ENCODE measurements around the gene PTPRC.

The PTPRC gene

GRCh38 chr1:198761859-198762616, 123.2 kb downstream of the PTPRC start:
- no peak for DNase-seq (ENCODE audit: low spot score)

- DNase-seq (ENCODE audit: low spot score): no peak
Observed at GRCh38 chr1:198763298-198763714, 124.5 kb downstream of the PTPRC start.

DNA sequence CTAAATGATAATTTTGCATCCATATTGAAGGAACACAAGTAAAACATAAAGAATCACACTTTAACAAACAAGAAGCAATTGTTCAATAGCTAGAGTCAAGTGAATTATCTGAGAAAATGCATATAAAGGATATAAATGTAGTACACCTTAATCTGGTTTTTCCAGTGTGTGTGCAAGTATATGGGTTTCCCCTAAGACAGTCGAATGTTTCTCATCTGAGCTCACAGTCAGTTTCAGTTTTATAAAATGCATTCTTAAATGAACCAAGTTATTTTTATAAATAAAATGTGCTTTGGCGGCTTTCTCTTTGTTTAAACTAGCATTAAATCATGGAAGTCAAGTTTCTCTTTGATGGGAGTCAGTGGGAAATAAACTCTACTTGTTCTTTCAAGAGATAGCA, 125.9 kb downstream of the PTPRC start:
- no peak for DNase-seq (ENCODE audit: low spot score)

GRCh38 chr1:198765416-198765815, 126.6 kb downstream of the PTPRC start:
- no peak for DNase-seq (ENCODE audit: low spot score)

DNA sequence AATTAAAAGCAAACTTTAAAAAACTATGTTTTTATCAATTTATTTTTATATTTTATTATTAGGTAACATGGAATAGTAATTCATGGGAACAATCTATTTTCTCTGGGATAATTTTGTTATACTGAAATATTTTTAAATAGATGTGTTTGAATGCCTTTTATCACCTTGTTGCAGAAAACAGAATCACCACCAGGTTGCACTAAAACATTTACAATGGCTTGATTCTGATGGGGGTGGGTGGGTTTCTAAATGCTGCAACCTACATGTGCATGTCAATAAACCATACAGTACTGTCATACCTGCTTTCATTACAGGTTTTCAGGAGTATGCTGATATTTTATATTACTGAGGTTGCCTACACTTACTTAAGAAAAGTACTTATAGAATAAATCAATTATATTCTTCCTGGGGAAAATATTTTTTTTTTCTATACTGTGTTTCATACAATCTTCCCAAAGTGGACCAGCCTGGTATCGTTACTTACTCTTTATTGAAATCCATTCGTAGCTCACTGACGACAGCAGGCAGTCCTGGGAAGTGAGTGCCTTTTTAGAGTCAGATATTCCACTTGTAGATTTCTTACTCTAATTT, 132.8 kb downstream of the PTPRC start:
- DNase-seq (ENCODE audit: low spot score): no peak

DNA sequence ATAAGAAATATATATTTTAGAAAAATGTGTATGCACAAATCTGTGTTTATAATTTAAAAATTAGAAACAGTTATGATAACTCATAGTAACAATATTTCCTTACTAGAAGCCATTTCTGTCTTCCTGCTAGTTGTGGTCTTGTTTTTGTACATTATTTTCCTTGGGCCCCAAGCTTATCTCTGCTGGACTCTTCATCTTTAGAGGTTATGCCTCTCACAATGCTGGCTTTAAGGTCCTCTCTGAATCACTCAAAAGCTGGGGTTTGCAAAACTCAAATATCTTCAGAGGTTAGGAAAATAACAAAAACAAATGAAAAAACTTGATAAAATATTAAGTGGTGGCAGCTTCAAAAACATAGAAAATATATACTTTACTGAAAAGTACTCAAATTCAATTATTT, 133.8 kb downstream of the PTPRC start:
- DNase-seq (ENCODE audit: low spot score): no peak

- no peak for DNase-seq (ENCODE audit: low spot score)
Observed at GRCh38 chr1:198773030-198773429, 134.2 kb downstream of the PTPRC start.

- no peak for DNase-seq (ENCODE audit: low spot score)
Observed at GRCh38 chr1:198773523-198773922, 134.7 kb downstream of the PTPRC start.

DNA sequence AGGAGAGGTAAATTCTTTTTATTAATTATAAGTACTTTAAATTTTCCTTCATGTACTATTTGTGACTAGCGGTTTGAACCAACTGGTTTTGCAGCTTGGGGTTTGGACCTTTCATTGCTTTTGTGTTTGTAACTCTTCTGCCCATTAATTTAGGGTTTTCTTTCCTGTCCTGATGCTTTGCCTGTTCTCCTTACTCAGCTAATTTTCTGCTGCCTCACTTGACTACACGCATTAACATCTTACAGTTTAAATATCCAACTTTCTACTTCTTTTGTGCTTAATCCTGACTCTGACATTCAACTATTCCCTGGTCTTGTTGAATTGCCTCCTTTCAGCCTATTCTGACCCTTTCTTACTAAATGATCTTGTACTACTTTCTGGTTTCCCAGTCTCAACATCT, 135.6 kb downstream of the PTPRC start:
- DNase-seq (ENCODE audit: low spot score): no peak

DNA sequence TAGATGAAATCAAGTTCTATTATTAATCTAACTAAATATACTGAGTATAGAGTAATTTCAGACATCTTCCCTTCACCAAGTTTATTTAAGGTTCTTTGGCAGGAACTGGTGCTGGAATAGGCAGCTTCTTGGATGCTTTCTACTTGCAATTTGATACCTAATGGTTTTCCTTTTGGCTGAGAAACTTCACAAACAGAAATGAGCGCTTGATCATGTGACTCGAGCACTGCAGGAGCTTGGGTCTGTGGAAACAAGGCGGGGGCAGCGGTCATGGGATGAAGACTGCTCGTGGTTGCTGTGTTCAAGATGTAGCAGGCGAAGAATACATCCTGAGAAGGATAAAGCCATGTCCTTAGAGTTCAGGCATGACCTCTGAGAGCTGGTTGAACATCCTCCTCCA, 136.8 kb downstream of the PTPRC start:
- no peak for DNase-seq (ENCODE audit: low spot score)

DNA sequence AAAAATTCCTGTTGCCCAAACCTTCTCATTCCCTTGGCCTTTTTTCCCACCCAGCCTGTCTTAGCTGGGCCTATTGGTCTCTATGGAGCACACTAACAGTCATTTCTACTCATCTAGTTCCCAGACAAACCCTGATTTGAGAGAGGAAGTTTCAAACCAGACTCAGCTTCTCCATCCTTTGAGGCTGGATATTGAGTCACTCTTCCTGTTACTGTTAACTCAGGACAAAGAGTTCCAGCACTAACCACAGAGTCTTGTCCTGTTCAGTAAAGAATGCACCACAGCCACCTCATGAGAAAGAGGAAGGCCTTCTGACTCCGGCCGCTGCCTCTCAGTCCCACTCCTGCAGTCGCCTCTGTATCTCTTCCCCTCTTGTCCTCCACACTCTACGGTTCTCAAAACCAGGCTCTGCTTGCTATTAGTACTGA, 137.8 kb downstream of the PTPRC start:
- DNase-seq (ENCODE audit: low spot score): no peak

GRCh38 chr1:198778049-198778448, 139.2 kb downstream of the PTPRC start:
- no peak for DNase-seq (ENCODE audit: low spot score)

DNA sequence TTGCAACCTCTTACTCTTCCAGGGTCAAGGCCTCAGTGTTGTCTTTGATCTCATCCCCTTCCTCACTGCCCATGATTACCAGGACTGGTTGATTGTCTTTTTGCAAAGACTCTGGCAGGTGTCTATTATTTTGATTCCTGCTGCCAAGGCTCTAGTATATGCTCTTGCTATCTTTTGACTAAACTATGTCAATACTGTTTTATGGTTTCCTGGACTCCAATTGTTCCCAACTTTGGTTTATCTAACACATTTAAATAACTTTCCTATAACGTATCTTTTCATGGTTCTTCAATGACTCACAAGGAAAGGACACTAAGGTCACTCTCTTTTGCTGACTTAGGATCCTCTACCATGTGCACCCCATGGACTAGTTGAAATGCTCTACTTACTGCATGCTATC, 141.5 kb downstream of the PTPRC start:
- no peak for DNase-seq (ENCODE audit: low spot score)

DNA sequence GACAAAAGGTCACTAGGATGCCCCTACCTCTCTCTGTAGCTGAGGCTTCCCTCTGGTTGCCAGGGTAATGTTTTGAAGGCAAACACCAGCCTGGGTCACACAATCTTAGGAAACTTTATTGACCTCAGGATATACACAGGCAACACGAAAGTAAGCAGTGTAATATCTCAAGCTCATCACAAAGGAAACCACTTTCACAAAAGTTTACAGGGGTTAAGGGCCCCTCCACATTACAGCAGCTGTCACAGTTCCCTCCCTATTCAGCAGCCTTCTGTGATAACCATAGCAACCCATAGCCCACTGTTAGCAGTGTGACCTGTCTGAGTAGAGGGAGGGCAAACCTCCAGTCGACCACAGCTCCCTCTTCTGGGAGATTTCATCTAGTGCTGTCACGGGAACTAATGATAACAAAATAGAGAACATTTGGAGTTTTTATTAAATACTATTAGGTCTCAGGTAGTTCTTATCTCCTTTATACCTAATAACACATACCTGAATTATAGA, 149.8 kb downstream of the PTPRC start:
- no peak for DNase-seq (ENCODE audit: low spot score)

GRCh38 chr1:198793714-198794113, 154.9 kb downstream of the PTPRC start:
- no peak for DNase-seq (ENCODE audit: low spot score)

- DNase-seq (ENCODE audit: low spot score): no peak
Observed at GRCh38 chr1:198794498-198794897, 155.7 kb downstream of the PTPRC start.

- no peak for DNase-seq (ENCODE audit: low spot score)
Observed at GRCh38 chr1:198797656-198798055, 158.8 kb downstream of the PTPRC start.

DNA sequence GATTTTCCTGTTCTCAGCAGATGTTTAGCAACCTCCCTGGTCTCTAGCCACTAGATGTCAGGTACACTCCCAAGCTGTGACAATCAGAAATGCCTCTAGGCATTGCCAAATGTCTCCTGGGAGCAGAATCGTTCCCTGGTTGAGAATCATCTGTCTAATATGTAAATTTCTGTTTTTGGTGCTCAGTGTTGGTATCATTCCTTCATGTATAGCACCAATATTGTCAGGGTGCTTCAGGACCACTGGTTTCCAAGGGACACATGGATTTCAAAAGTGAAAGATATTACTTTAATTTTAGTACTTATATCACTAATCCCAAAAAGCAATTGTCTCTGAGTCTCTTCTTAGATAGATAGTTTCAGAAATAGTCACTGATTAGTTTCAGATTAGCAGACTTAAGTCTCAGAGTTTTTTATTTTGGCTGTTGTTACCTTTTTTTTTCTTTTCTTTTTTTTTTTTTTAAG, 160.1 kb downstream of the PTPRC start:
- no peak for DNase-seq (ENCODE audit: low spot score)

DNA sequence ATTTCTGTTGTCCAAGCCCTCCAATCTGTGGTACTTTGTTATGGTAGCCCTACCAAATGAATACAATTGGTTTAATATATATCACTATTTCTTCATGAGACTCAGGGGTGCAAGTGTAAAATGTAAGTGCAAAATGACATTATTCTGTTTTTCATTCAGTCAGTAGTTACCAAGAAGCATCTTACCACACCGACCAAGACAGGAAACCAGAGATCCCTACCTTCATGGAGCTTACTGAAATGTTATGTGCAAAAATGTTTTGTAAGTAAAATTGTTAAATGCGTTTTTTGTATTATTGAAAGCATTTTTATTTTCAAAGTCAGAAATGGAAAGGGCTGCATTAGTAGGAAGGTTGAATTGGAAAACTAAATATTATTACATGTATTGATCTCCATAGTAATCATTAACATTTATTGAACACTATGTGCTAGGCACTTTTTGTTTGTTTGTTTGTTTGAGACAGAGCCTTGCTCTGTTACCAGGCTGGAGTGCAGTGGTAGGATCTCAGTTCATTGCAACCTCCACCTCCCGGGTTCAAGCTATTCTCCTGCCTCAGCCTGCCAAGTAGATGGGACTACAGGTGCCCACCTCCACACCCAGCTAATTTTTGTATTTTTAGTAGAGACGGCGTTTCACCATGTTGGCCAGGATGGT, 166.8 kb downstream of the PTPRC start:
- DNase-seq (ENCODE audit: low spot score): no peak

GRCh38 chr1:198806861-198807260, 168.0 kb downstream of the PTPRC start:
- no peak for DNase-seq (ENCODE audit: low spot score)

Measured in HuH-7.5 (cell line).